ENCODE results near the gene NFE2L2. TPM values are rescaled to one million over a fixed set of nuclear protein-coding genes. Genes with fewer than 3 reads are reported as not detected.
A peak's percentile ranks its signal among the peaks of the same experiment; 100 is the strongest.

NFE2L2 gene
- total RNA-seq, 6 experiments from 2014 or later, result 27.9 to 83.6 (median 35.6) TPM

DNA sequence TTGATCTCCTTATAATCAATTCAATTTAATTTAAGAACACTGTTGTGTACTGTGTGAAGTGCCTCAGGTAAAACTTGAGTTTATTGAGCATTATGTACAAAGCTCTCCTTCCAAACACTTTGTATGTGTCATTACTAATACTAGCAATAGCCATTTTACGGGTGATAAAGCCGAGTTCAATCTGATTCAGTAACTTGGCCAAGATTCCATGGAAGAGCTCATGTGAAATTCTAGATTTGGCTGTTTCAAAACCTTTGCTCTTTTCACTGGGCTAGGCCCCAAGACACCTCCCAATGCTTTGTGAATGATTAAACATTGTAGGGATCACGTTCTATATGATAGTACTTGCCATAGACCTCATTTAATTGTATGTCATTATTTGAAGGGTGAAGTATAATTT, 8.9 kb upstream of the NFE2L2 start:
- WGBS (ENCODE audit: insufficient coverage, low coverage, low lambda C conversion rate, missing lambda C conversion rate), result 26% methylated on average over 3 of the region's 3 CpGs
- ATAC-seq (peak; percentile 81 to 91 (median 86)), DNase-seq (peak in 1 of 3 donors; percentile 69)
- Histone ChIP-seq H3K4me3 (no peak overlapping the region), H3K36me3 (no peaks in the 10 kb centered on the region), H3K4me1 (peaks cover 0 to 43% (median 13%) of the 10 kb centered on the region in 4 donors), H3K27me3 (no peaks in the 10 kb centered on the region), H3K9me3 (no peaks in the 10 kb centered on the region), H3K27ac (peak overlapping the region; percentile 42 to 91 (median 63))
- intact Hi-C loops (cut with DNase I), result no loop called here
- TF ChIP-seq, protein P1, sequence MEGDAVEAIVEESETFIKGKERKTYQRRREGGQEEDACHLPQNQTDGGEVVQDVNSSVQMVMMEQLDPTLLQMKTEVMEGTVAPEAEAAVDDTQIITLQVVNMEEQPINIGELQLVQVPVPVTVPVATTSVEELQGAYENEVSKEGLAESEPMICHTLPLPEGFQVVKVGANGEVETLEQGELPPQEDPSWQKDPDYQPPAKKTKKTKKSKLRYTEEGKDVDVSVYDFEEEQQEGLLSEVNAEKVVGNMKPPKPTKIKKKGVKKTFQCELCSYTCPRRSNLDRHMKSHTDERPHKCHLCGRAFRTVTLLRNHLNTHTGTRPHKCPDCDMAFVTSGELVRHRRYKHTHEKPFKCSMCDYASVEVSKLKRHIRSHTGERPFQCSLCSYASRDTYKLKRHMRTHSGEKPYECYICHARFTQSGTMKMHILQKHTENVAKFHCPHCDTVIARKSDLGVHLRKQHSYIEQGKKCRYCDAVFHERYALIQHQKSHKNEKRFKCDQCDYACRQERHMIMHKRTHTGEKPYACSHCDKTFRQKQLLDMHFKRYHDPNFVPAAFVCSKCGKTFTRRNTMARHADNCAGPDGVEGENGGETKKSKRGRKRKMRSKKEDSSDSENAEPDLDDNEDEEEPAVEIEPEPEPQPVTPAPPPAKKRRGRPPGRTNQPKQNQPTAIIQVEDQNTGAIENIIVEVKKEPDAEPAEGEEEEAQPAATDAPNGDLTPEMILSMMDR (IDR thresholded peaks at IDR 0.05), result no peak
- TF ChIP-seq POLR2A (IDR thresholded peaks at IDR 0.05), result no peak

DNA sequence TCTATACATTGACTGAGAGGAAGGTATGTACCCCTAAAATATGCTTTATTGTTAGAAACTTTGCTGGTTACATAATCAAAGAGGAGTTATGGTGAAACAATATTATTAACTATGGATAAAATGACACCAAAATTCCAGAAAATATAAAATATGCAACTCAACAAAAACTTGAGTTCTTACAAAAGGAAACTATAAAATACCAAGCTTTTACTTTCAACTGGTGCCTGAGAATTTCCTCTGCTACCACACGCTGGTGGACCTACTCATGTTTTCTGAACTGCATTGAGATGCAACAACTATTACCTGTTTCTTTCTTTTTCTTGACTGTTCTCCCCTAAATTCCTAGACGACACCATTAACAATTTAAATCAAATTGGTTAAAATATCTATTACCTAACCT, 8.2 kb upstream of the NFE2L2 start:
- Histone ChIP-seq H3K4me1 (peaks cover 0 to 50% (median 16%) of the 10 kb centered on the region in 4 donors), H3K4me3 (no peak overlapping the region), H3K9me3 (no peaks in the 10 kb centered on the region), H3K27ac (peak overlapping the region; percentile 42 to 91 (median 63)), H3K27me3 (no peaks in the 10 kb centered on the region), H3K36me3 (no peaks in the 10 kb centered on the region)
- DNase-seq (no peak), ATAC-seq (no peak)
- WGBS (ENCODE audit: insufficient coverage, low coverage, low lambda C conversion rate, missing lambda C conversion rate), result 53% methylated on average over 2 of the region's 2 CpGs
- intact Hi-C loops (cut with DNase I), result no loop called here
- TF ChIP-seq, protein P1 (IDR thresholded peaks at IDR 0.05), result no peak
- TF ChIP-seq POLR2A (IDR thresholded peaks at IDR 0.05), result no peak

DNA sequence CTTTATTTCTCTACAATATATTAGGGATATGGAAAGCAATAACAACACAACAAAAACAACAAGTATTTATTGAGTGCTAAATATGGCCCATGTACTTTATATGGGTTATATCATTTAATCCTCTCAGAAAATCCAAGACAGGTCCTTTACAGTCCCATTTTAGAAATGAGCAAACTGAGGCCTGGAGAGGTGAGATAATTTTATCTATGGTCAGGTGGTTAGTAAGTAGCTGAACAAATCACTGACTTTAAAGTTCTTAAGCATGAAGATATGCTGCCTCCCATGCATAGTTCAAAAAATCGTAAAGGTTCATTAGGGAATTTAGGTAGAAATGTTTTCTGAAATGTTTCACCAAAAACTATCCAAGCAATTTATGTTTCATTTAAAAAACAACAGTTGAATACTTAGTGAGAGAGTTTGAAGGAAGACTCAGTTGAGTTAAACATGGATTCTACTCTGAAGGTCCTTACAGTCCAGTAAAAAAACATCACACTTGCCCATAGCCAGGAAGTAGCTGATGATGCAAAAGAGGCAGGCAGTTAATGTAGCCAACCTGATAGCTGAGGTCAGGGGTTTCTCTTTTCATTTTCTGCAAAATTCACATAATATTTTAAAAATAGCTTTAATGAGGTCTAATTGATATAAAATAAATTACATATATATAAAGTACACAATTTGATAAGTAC, 7.6 kb upstream of the NFE2L2 start:
- TF ChIP-seq, protein P1 (IDR thresholded peaks at IDR 0.05), result no peak
- no peak for TF ChIP-seq POLR2A (IDR thresholded peaks at IDR 0.05)
- H3K4me3 ChIP-seq, result no peak overlapping the region
- no peaks in the 10 kb centered on the region for H3K9me3 ChIP-seq
- H3K27me3 ChIP-seq, result no peaks in the 10 kb centered on the region
- intact Hi-C loops (cut with DNase I), result no loop called here
- H3K4me1 ChIP-seq, result peaks cover 0 to 54% (median 16%) of the 10 kb centered on the region in 4 donors
- 91% methylated on average over 1 of the region's 1 CpG for WGBS (ENCODE audit: insufficient coverage, low coverage, low lambda C conversion rate, missing lambda C conversion rate)
- ATAC-seq (no peak), DNase-seq (no peak)
- H3K27ac ChIP-seq, result peak overlapping the region in 1 of 3 donors; percentile 91
- H3K36me3 ChIP-seq, result no peaks in the 10 kb centered on the region

DNA sequence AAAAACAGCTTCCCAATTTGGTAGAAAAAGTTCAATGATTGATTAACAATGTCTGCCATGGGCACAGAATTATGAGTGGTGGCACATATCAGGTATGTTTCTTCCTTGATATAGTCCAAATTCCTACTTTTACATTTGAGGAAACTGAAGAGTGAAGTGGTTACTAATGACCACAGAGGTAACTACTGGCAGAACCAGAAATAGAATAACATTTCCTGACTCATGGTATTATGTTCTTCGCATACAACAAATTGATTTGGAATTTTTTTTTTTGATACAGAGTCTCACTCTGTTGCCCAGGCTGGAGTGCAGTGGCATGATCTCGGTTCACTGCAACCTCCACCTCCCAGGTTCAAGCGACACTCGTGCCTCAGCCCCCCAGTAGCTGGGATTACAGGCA, 6.0 kb upstream of the NFE2L2 start:
- intact Hi-C loops (cut with DNase I), result no loop called here
- H3K27ac ChIP-seq, result no peak overlapping the region
- H3K4me1 ChIP-seq, result peaks cover 0 to 61% (median 18%) of the 10 kb centered on the region in 4 donors
- no peaks in the 10 kb centered on the region for H3K36me3 ChIP-seq
- H3K9me3 ChIP-seq, result no peaks in the 10 kb centered on the region
- H3K4me3 ChIP-seq, result no peak overlapping the region
- ATAC-seq, result no peak
- TF ChIP-seq POLR2A (IDR thresholded peaks at IDR 0.05), result no peak
- TF ChIP-seq, protein P1 (IDR thresholded peaks at IDR 0.05), result no peak
- no peaks in the 10 kb centered on the region for H3K27me3 ChIP-seq
- DNase-seq, result no peak
- 91% methylated on average over 4 of the region's 4 CpGs for WGBS (ENCODE audit: insufficient coverage, low coverage, low lambda C conversion rate, missing lambda C conversion rate)
